Esophagus muscularis mucosa (tissue), 4 donors: ENCODE results near the gene CCDC158. TPM values are rescaled to one million over a fixed set of nuclear protein-coding genes. Genes with fewer than 3 reads are reported as not detected.
"Not testable (repeated sequence)": the region's sequence is repeated elsewhere in the genome, so short reads cannot be mapped to it uniquely, and the experiment has no call there.

ENCODE experiments used
- DNase-seq: peaks from one replicate; pipeline ENCODE4 v3.0.0-alpha.2; 2017; ENCODE audit errors: extremely low spot score
- H3K27ac ChIP-seq, 4 donors: fragments of 200-600 bp; sonication (generic); replicated peaks in 1 of 4; 1 replicate in 3 of 4; 2 replicates in 1 of 4; pipeline ENCODE4 v1.5.1; 2016 to 2019; ENCODE audit warnings: mild to moderate bottlenecking in 1 of 4
- H3K27me3 ChIP-seq, 4 donors: fragments of 200-600 bp; sonication (generic); one replicate each; pipeline versions ENCODE4 v1.5.1 to v1.6.0; 2016 to 2019
- H3K36me3 ChIP-seq, 4 donors: fragments of 200-600 bp; sonication (generic); one replicate each; pipeline ENCODE4 v1.5.1; 2016 to 2019
- H3K4me1 ChIP-seq, 4 donors: fragments of 200-600 bp; sonication (generic); one replicate each; pipeline ENCODE4 v1.5.1; 2016 to 2019
- H3K4me3 ChIP-seq, 4 donors: fragments of 200-600 bp; sonication (generic); 1 replicate in 2 of 4; 2 replicates in 2 of 4; pipeline ENCODE4 v1.5.1; 2016 to 2019; ENCODE audit warnings: mild to moderate bottlenecking in 4 of 4, moderate library complexity in 1 of 4
- H3K9me3 ChIP-seq, 4 donors: fragments of 200-600 bp; sonication (generic); 1 replicate in 3 of 4; 2 replicates in 1 of 4; pipeline ENCODE4 v1.5.1; 2016 to 2019
- EP300 ChIP-seq: sonication (generic); formaldehyde crosslinking; IDR thresholded peaks from one replicate; pipeline ENCODE4 v1.6.1; 2017; ENCODE audit warnings: antibody characterized with exemption
- POLR2A ChIP-seq: fragments of 450-650 bp; IDR thresholded peaks from one replicate; pipeline ENCODE4 v1.6.1; 2017; ENCODE audit warnings: antibody characterized with exemption, moderate library complexity, mild to moderate bottlenecking, low read depth
- POLR2AphosphoS5 ChIP-seq, 2 donors: sonication (generic); formaldehyde crosslinking; IDR thresholded peaks; one replicate each; pipeline ENCODE4 v1.6.1; 2017; ENCODE audit warnings: antibody characterized with exemption in 2 of 2
- WGBS: methylation state at CpG from one replicate; pipeline ENCODE4 v1.1.5; 2018; 5-methylcytosine and 5-hydroxymethylcytosine counted together
- intact Hi-C: fragments of 100-400 bp; cut with DNase I; formaldehyde crosslinking; loops from one replicate; pipeline ENCODE4 v1.15.1; 2023
- total RNA-seq, 4 donors: library from RNA; depleted of rRNA; stranded (reverse); fragments of >200 nt; gene quantifications; one replicate each; pipeline versions ENCODE4 v1.1.0 to v1.2.1, GENCODE V29; 2016
- TF ChIP-seq, protein P1 (sequence below), 3 experiments: fragments of 200-600 bp in 2 of 3; fragments of 450-650 bp in 1 of 3; sonication (generic) in 2 of 3; IDR thresholded peaks; one replicate each; pipeline ENCODE4 v1.5.1; 2017 to 2019; ENCODE audit warnings: antibody characterized with exemption in 3 of 3, mild to moderate bottlenecking in 2 of 3, moderate library complexity in 1 of 3

The CCDC158 gene
- total RNA-seq, 4 donors from 2014 or later = 0.66 to 1.8 (median 1.3) TPM

DNA sequence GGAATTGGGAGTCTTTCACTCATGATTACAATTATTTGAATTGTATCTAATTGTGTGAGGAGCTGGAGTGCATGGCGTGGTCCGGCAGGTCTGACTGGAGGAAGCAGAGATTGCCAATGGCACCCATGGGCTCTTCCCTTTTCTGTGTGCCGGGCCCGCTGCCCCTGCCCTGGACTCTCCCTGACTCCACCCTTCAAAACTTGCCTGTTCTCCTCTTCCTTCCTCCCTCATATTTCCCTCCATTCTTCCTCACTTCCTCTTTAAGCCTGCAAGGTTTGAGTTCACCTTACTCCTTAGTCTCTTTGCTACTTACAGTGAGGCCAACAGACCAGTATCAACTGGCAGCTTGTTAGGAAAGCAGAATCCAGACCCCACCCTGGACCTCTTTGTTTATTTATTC is 120.9 kb downstream of the CCDC158 start:
- 61% methylated on average over 4 of the region's 4 CpGs for WGBS
- TF ChIP-seq POLR2A = no peak
- TF ChIP-seq POLR2AphosphoS5 (IDR thresholded peaks at IDR 0.05) = no peak
- no peak for TF ChIP-seq EP300
- TF ChIP-seq, protein P1, sequence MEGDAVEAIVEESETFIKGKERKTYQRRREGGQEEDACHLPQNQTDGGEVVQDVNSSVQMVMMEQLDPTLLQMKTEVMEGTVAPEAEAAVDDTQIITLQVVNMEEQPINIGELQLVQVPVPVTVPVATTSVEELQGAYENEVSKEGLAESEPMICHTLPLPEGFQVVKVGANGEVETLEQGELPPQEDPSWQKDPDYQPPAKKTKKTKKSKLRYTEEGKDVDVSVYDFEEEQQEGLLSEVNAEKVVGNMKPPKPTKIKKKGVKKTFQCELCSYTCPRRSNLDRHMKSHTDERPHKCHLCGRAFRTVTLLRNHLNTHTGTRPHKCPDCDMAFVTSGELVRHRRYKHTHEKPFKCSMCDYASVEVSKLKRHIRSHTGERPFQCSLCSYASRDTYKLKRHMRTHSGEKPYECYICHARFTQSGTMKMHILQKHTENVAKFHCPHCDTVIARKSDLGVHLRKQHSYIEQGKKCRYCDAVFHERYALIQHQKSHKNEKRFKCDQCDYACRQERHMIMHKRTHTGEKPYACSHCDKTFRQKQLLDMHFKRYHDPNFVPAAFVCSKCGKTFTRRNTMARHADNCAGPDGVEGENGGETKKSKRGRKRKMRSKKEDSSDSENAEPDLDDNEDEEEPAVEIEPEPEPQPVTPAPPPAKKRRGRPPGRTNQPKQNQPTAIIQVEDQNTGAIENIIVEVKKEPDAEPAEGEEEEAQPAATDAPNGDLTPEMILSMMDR (IDR thresholded peaks at IDR 0.05) = no peak
- Histone ChIP-seq H3K27ac (no peak overlapping the region), H3K9me3 (peaks cover 0 to 8% (median 1%) of the 10 kb centered on the region in 4 donors), H3K4me3 (no peak overlapping the region), H3K36me3 (no peaks in the 10 kb centered on the region), H3K27me3 (no peaks in the 10 kb centered on the region), H3K4me1 (peaks cover 4 to 11% (median 8%) of the 10 kb centered on the region in 4 donors)
- DNase-seq = no peak
- intact Hi-C loops = no loop called here

DNA sequence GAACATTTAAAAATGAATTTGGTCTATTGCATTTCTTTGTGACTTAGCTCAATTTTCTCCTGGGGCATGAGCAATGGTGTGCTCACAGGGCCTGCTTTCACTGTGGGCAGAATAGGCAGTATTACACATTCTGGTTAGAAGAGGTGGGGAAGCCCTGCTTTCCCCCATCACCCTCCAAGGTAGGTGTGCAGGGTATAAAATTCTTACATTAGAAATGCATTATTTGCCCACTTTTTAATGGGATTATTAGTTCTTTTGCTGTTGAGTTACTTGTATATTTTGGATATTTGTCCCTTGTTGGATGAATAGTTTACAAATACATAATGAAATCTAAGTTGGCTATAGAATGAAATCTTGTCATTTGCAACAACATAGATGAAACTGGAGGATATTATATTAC is 122.7 kb downstream of the CCDC158 start:
- no peak overlapping the region for H3K27ac ChIP-seq
- H3K36me3 ChIP-seq = no peaks in the 10 kb centered on the region
- no peaks in the 10 kb centered on the region for H3K27me3 ChIP-seq
- peaks cover 0 to 8% (median 1%) of the 10 kb centered on the region in 4 donors for H3K9me3 ChIP-seq
- TF ChIP-seq POLR2AphosphoS5 (IDR thresholded peaks at IDR 0.05) (no peak), EP300 (no peak), POLR2A (no peak)
- TF ChIP-seq, protein P1 (IDR thresholded peaks at IDR 0.05) = no peak
- intact Hi-C loops = no loop called here
- no peak for DNase-seq
- H3K4me3 ChIP-seq = no peak overlapping the region
- H3K4me1 ChIP-seq = peaks cover 0 to 6% (median 5%) of the 10 kb centered on the region in 4 donors

DNA sequence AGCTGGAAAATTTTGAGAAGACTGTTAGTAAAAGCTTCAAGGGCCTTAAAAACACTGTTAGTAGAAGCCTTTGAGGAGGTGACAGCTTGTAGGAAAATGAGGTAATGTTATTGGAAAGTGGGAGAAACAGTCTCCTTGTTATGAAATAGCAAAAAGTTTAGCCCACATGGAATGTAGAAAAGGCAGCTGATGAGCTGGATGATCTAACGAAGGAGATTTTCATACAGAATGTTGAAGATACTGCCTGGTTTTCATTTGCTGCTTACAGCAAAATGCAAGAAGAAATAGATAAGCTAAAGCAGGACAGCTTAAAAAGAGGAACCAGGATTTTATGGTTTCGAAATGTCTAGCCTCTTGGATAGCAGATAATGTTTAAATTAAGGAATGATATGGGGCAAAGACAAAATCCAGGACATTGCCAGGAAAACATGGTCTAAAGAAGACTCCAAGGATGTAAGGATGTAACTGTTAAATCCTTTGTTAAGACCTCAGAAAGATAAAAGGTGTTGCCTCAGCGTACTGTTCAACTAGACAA is 124.6 kb downstream of the CCDC158 start:
- DNase-seq = no peak
- 81% methylated on average over 3 of the region's 3 CpGs for WGBS
- H3K9me3 ChIP-seq = peaks cover 0 to 8% (median 1%) of the 10 kb centered on the region in 4 donors
- intact Hi-C loops = no loop called here
- no peaks in the 10 kb centered on the region for H3K27me3 ChIP-seq
- H3K27ac ChIP-seq = no peak overlapping the region
- H3K4me3 ChIP-seq = no peak overlapping the region
- peaks cover 0 to under 1% (median under 1%) of the 10 kb centered on the region in 4 donors for H3K4me1 ChIP-seq
- TF ChIP-seq, protein P1 (IDR thresholded peaks at IDR 0.05) = no peak
- no peaks in the 10 kb centered on the region for H3K36me3 ChIP-seq

DNA sequence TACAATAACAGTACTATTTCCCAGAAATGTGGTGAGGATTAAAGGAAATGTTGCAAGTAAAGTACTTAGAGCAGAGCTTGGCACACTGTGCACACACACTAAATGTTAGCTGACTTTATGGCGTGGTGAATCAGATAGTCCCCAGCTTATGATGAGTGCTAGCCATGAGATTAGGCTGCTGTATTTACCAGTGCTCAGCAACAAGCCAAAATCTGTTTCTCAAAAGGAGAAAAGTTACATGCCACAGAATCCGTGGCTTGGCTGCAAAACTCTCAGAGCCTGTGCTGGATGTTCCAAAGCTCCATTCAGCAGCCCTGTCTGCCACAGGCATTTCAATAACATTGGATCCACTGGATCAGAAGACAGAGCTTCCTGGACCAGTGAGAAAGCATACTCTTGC is 127.2 kb downstream of the CCDC158 start:
- no peak overlapping the region for H3K27ac ChIP-seq
- WGBS = 79% methylated on average over 2 of the region's 2 CpGs
- H3K27me3 ChIP-seq = no peaks in the 10 kb centered on the region
- peaks cover 0 to 8% (median 1%) of the 10 kb centered on the region in 4 donors for H3K9me3 ChIP-seq
- intact Hi-C loops = no loop called here
- H3K4me1 ChIP-seq = no peaks in the 10 kb centered on the region
- H3K36me3 ChIP-seq = no peaks in the 10 kb centered on the region
- no peak overlapping the region for H3K4me3 ChIP-seq
- no peak for TF ChIP-seq POLR2A
- TF ChIP-seq, protein P1 (IDR thresholded peaks at IDR 0.05) = no peak
- TF ChIP-seq POLR2AphosphoS5 (IDR thresholded peaks at IDR 0.05) = no peak
- no peak for TF ChIP-seq EP300
- DNase-seq = no peak

DNA sequence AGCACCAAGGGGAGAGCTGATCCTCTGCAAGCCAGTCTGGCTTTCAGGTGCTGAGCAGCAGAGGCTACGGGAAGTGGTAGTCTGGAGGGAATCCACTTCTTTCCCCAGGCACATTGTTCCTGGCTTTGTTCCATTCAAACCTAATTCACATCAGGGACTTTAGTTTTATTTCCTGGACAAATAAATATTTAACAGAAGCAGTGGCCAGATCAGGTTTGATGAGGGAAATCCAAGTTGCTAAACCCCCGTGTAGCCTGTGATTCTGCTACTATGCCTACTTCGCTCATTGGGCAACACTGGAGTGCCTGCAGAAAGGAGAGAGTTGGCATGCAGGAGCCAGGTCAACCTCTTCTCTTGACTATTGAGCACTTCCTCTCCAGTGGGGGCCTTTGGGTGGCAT is 128.2 kb downstream of the CCDC158 start:
- Histone ChIP-seq H3K4me1 (no peaks in the 10 kb centered on the region), H3K4me3 (no peak overlapping the region), H3K36me3 (no peaks in the 10 kb centered on the region), H3K27me3 (no peaks in the 10 kb centered on the region), H3K27ac (no peak overlapping the region), H3K9me3 (peaks cover 0 to 2% (median 0%) of the 10 kb centered on the region in 4 donors)
- DNase-seq = no peak
- intact Hi-C loops = no loop called here
- TF ChIP-seq POLR2A = no peak
- TF ChIP-seq, protein P1 (IDR thresholded peaks at IDR 0.05) = no peak
- no peak for TF ChIP-seq POLR2AphosphoS5 (IDR thresholded peaks at IDR 0.05)
- TF ChIP-seq EP300 = no peak
- 86% methylated on average over 3 of the region's 3 CpGs for WGBS

DNA sequence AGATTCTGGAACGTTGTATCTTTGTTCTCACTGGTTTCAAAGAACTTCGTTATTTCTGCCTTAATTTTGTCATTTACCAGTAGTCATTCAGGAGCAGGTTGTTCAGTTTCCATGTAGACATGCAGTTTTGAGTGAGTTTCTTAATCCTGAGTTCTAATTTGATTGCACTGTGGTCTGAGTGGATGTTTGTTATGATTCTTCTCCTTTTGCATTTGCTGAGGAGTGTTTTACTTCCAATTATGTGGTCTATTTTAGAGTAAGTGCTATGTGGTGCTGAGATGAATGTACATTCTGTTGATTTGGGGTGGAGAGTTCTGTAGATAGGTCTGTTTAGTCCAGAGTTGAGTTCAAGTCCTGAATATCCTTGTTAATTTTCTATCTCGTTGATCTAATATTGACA is 133.1 kb downstream of the CCDC158 start:
- H3K36me3 ChIP-seq, H3K9me3 ChIP-seq, H3K27me3 ChIP-seq, DNase-seq, H3K4me3 ChIP-seq, intact Hi-C loops, H3K27ac ChIP-seq, H3K4me1 ChIP-seq: not testable (repeated sequence)
- 88% methylated on average over 3 of the region's 3 CpGs for WGBS
